ENCODE data around the gene PIK3CG.
"Not testable (repeated sequence)": the region's sequence is repeated elsewhere in the genome, so short reads cannot be mapped to it uniquely, and the experiment has no call there.

PIK3CG gene

GRCh38 chr7:106865130-106866041 is at the start of gene PIK3CG:
Gene PIK3CG, plus strand, starts transcription at chr7:106865282. Its CDS starts 2,280 bp downstream, at chr7:106867562.
- in situ Hi-C loops (cut with HindIII; ENCODE audit: low pct_ligation_motif_present, low pct_unique_long_range_greater_than_20kb, low sequenced_read_pairs), result no loop called here

GRCh38 chr7:106817098-106817497 is 48.0 kb upstream of the PIK3CG start:
- in situ Hi-C loops (cut with HindIII; ENCODE audit: low pct_ligation_motif_present, low pct_unique_long_range_greater_than_20kb, low sequenced_read_pairs), result no loop called here

More at GRCh38 chr7:106865130-106866041, at the start of gene PIK3CG:
- no peak for DNase-seq

GRCh38 chr7:106818736-106819135 is 46.3 kb upstream of the PIK3CG start:
- in situ Hi-C loops (cut with HindIII; ENCODE audit: low pct_ligation_motif_present, low pct_unique_long_range_greater_than_20kb, low sequenced_read_pairs), result no loop called here
- no peak for DNase-seq

More at GRCh38 chr7:106817098-106817497, 48.0 kb upstream of the PIK3CG start:
- DNase-seq, result no peak

GRCh38 chr7:106819546-106819945 is 45.5 kb upstream of the PIK3CG start:
- no peak for DNase-seq
- in situ Hi-C loops (cut with HindIII; ENCODE audit: low pct_ligation_motif_present, low pct_unique_long_range_greater_than_20kb, low sequenced_read_pairs), result no loop called here

- in situ Hi-C loops (cut with HindIII; ENCODE audit: low pct_ligation_motif_present, low pct_unique_long_range_greater_than_20kb, low sequenced_read_pairs), result no loop called here
- DNase-seq, result no peak
Observed at GRCh38 chr7:106820321-106821217, 44.5 kb upstream of the PIK3CG start.

GRCh38 chr7:106823631-106824030 is 41.5 kb upstream of the PIK3CG start:
- in situ Hi-C loops (cut with HindIII; ENCODE audit: low pct_ligation_motif_present, low pct_unique_long_range_greater_than_20kb, low sequenced_read_pairs), result no loop called here
- no peak for DNase-seq

- no peak for DNase-seq
- in situ Hi-C loops (cut with HindIII; ENCODE audit: low pct_ligation_motif_present, low pct_unique_long_range_greater_than_20kb, low sequenced_read_pairs), result no loop called here
Observed at GRCh38 chr7:106824458-106824857, 40.6 kb upstream of the PIK3CG start.

GRCh38 chr7:106827626-106828025 is 37.5 kb upstream of the PIK3CG start:
- DNase-seq, result no peak
- in situ Hi-C loops (cut with HindIII; ENCODE audit: low pct_ligation_motif_present, low pct_unique_long_range_greater_than_20kb, low sequenced_read_pairs), result no loop called here

GRCh38 chr7:106829496-106829895 is 35.6 kb upstream of the PIK3CG start:
- DNase-seq, result no peak
- in situ Hi-C loops (cut with HindIII; ENCODE audit: low pct_ligation_motif_present, low pct_unique_long_range_greater_than_20kb, low sequenced_read_pairs), result no loop called here

- in situ Hi-C loops (cut with HindIII; ENCODE audit: low pct_ligation_motif_present, low pct_unique_long_range_greater_than_20kb, low sequenced_read_pairs); DNase-seq: not testable (repeated sequence)
Observed at GRCh38 chr7:106830896-106831295, 34.2 kb upstream of the PIK3CG start.

GRCh38 chr7:106836816-106837215 is 28.3 kb upstream of the PIK3CG start:
- in situ Hi-C loops (cut with HindIII; ENCODE audit: low pct_ligation_motif_present, low pct_unique_long_range_greater_than_20kb, low sequenced_read_pairs), result no loop called here
- no peak for DNase-seq

GRCh38 chr7:106839511-106839910 is 25.6 kb upstream of the PIK3CG start:
- in situ Hi-C loops (cut with HindIII; ENCODE audit: low pct_ligation_motif_present, low pct_unique_long_range_greater_than_20kb, low sequenced_read_pairs), result no loop called here
- DNase-seq, result no peak

GRCh38 chr7:106840342-106840741 is 24.7 kb upstream of the PIK3CG start:
- peak; percentile 15 for DNase-seq
- in situ Hi-C loops (cut with HindIII; ENCODE audit: low pct_ligation_motif_present, low pct_unique_long_range_greater_than_20kb, low sequenced_read_pairs), result no loop called here

GRCh38 chr7:106841896-106842390 is 23.1 kb upstream of the PIK3CG start:
- peak; percentile 38 for DNase-seq
- in situ Hi-C loops (cut with HindIII; ENCODE audit: low pct_ligation_motif_present, low pct_unique_long_range_greater_than_20kb, low sequenced_read_pairs), result no loop called here

GRCh38 chr7:106844279-106844997 is 20.6 kb upstream of the PIK3CG start:
- in situ Hi-C loops (cut with HindIII; ENCODE audit: low pct_ligation_motif_present, low pct_unique_long_range_greater_than_20kb, low sequenced_read_pairs), result no loop called here
- no peak for DNase-seq

- in situ Hi-C loops (cut with HindIII; ENCODE audit: low pct_ligation_motif_present, low pct_unique_long_range_greater_than_20kb, low sequenced_read_pairs), result no loop called here
- DNase-seq, result no peak
Observed at GRCh38 chr7:106848049-106848448, 17.0 kb upstream of the PIK3CG start.

GRCh38 chr7:106848851-106849442 is 16.1 kb upstream of the PIK3CG start:
- in situ Hi-C loops (cut with HindIII; ENCODE audit: low pct_ligation_motif_present, low pct_unique_long_range_greater_than_20kb, low sequenced_read_pairs), result no loop called here
- DNase-seq, result peak; percentile 99

- in situ Hi-C loops (cut with HindIII; ENCODE audit: low pct_ligation_motif_present, low pct_unique_long_range_greater_than_20kb, low sequenced_read_pairs); DNase-seq: not testable (repeated sequence)
Observed at GRCh38 chr7:106851632-106852031, 13.4 kb upstream of the PIK3CG start.
